HCT116 (cell line): Measurements from ENCODE around the gene BMF. TPM values are rescaled to one million over a fixed set of nuclear protein-coding genes. Genes with fewer than 3 reads are reported as not detected.

Source experiments
- ATAC-seq: fragments of 200-7000 bp; cut with Tn5 transposase; 2 replicates; pipeline ENCODE4 v1.9.1; 2020; ENCODE audit warnings: mild to moderate bottlenecking, moderate library complexity
- BruUV-seq: library from RNA; stranded (reverse); fragments of 400-500 nt; replicated peaks from 2 replicates; lab custom pipeline; 2021; lab: Mats Ljungman, UMichigan
- CTCF ChIA-PET: fragments of 300-600 bp; sonication (Branson Sonifier 250); formaldehyde crosslinking; loops from one replicate; lab custom pipeline; 2021; ENCODE audit warnings: antibody characterized with exemption; lab: Charles Lee
- POLR2A ChIA-PET: fragments of 300-600, 350-600 bp; sonication (Branson Sonifier 250); formaldehyde crosslinking; loops from one replicate; lab custom pipeline; 2021; ENCODE audit warnings: antibody characterized with exemption; lab: Charles Lee
- RAD21 ChIA-PET, 2 experiments: fragments of 300-600 bp; sonication (Branson Sonifier 250); formaldehyde crosslinking; loops; one replicate each; lab custom pipeline; 2023; ENCODE audit warnings: low total read pairs in 2 of 2; ENCODE audit not compliant: uncharacterized antibody in 2 of 2, unreplicated experiment in 2 of 2, low non-redundant PET in 1 of 2; lab: Charles Lee
- DNase-seq: peaks from one replicate; pipeline ENCODE4 v3.0.0-alpha.2; 2010; ENCODE audit warnings: low read depth, low spot score
- H2AFZ ChIP-seq: fragments of 200-600 bp; shearing (Covaris generic), sonication (generic); 2 replicates; pipeline ENCODE4 v1.6.1; 2017; ENCODE audit warnings: low read depth, mixed run types, mixed read lengths, antibody characterized with exemption, low read length; ENCODE audit not compliant: poor library complexity, severe bottlenecking
- H3K27ac ChIP-seq: 2 replicates; pipeline ENCODE4 v1.5.1; 2012; ENCODE audit warnings: low read depth, low read length
- H3K27me3 ChIP-seq: fragments of 200-600 bp; sonication (generic); 2 replicates; pipeline ENCODE4 v1.6.1; 2016; ENCODE audit warnings: mixed run types, low read length, mixed read lengths; ENCODE audit not compliant: insufficient read depth
- H3K36me3 ChIP-seq, 2 experiments: fragments of 200-500 bp in 1 of 2; fragments of 200-600 bp in 1 of 2; sonication (Bioruptor generic) in 1 of 2; sonication (generic) in 1 of 2; 2 replicates each; pipeline versions ENCODE4 v1.5.1 to v1.6.1; 2014 to 2016; ENCODE audit warnings: low read length in 2 of 2, inconsistent platforms in 1 of 2, mixed read lengths in 1 of 2, mixed run types in 1 of 2; ENCODE audit not compliant: insufficient read depth in 2 of 2, control insufficient read depth in 1 of 2
- H3K4me1 ChIP-seq, 2 experiments: fragments of 200-600 bp in 1 of 2; sonication (generic) in 1 of 2; 2 replicates each; pipeline versions ENCODE4 v1.5.1 to v1.6.1; 2012 to 2017; ENCODE audit warnings: low read length in 2 of 2, inconsistent platforms in 1 of 2, mild to moderate bottlenecking in 1 of 2, mixed read lengths in 1 of 2, mixed run types in 1 of 2, moderate library complexity in 1 of 2; ENCODE audit not compliant: insufficient read depth in 2 of 2, control insufficient read depth in 1 of 2
- H3K4me2 ChIP-seq: fragments of 200-600 bp; sonication (generic); 2 replicates; pipeline ENCODE4 v1.6.1; 2017; ENCODE audit warnings: mixed run types, low read length, mixed read lengths
- H3K4me3 ChIP-seq, 2 experiments: fragments of 200-600 bp in 1 of 2; sonication (generic) in 1 of 2; replicated peaks in 1 of 2; 2 replicates each; pipeline ENCODE4 v1.5.1; 2011 to 2016; ENCODE audit warnings: low read length in 2 of 2, control low read depth in 1 of 2, low read depth in 1 of 2, mild to moderate bottlenecking in 1 of 2, mixed read lengths in 1 of 2, mixed run types in 1 of 2
- H3K79me2 ChIP-seq: fragments of 200-600 bp; sonication (generic); 2 replicates; pipeline ENCODE4 v1.6.1; 2017; ENCODE audit warnings: mild to moderate bottlenecking, mixed run types, low read length, moderate library complexity, mixed read lengths; ENCODE audit not compliant: insufficient read depth
- H3K9ac ChIP-seq: fragments of 200-600 bp; sonication (generic); 2 replicates; pipeline ENCODE4 v1.6.1; 2016; ENCODE audit warnings: low read length, mixed read lengths
- H3K9me2 ChIP-seq: fragments of 200-600 bp; sonication (generic), shearing (Covaris generic); 2 replicates; pipeline ENCODE4 v1.6.1; 2017; ENCODE audit warnings: mixed run types, mild to moderate bottlenecking, moderate library complexity; ENCODE audit not compliant: insufficient read depth
- H3K9me3 ChIP-seq, 2 experiments: fragments of 200-500 bp in 1 of 2; fragments of 200-600 bp in 1 of 2; sonication (Bioruptor generic) in 1 of 2; sonication (generic) in 1 of 2; 2 replicates each; pipeline ENCODE4 v1.6.1; 2014 to 2017; ENCODE audit warnings: low read length in 2 of 2, mixed read lengths in 2 of 2, inconsistent platforms in 1 of 2, low read depth in 1 of 2, mild to moderate bottlenecking in 1 of 2, mixed run types in 1 of 2, moderate library complexity in 1 of 2; ENCODE audit not compliant: control insufficient read depth in 1 of 2, insufficient read depth in 1 of 2
- H4K20me1 ChIP-seq: fragments of 200-600 bp; sonication (generic), shearing (Covaris generic); 2 replicates; pipeline ENCODE4 v1.6.1; 2017; ENCODE audit warnings: mixed run types, mild to moderate bottlenecking, moderate library complexity; ENCODE audit not compliant: insufficient read depth
- EGR1 ChIP-seq: IDR thresholded peaks from 2 replicates; pipeline ENCODE4 v1.6.1; 2012; ENCODE audit warnings: low read depth
- ELF1 ChIP-seq: IDR thresholded peaks from 2 replicates; pipeline ENCODE4 v1.6.1; 2012; ENCODE audit warnings: low read depth, borderline replicate concordance
- EZH2phosphoT487 ChIP-seq: fragments of 200-600 bp; IDR thresholded peaks from 2 replicates; pipeline ENCODE4 v1.6.1; 2018; ENCODE audit warnings: antibody characterized with exemption, borderline replicate concordance
- FOSL1 ChIP-seq: IDR thresholded peaks from 2 replicates; pipeline ENCODE4 v1.6.1; 2012; ENCODE audit warnings: low read depth
- JUND ChIP-seq: IDR thresholded peaks from 2 replicates; pipeline ENCODE4 v1.6.1; 2012
- POLR2A ChIP-seq: IDR thresholded peaks from 2 replicates; pipeline ENCODE4 v1.7.0; 2011; ENCODE audit warnings: borderline replicate concordance; ENCODE audit not compliant: insufficient read depth, insufficient read length; ENCODE audit errors: extremely low read depth
- SRF ChIP-seq: IDR thresholded peaks from 2 replicates; pipeline ENCODE4 v1.6.1; 2012; ENCODE audit warnings: low read depth
- intact Hi-C: fragments of 100-400 bp; cut with micrococcal nuclease; formaldehyde crosslinking; loops from 2 replicates; pipeline ENCODE4 v1.10.0; 2022
- total RNA-seq: library from RNA; stranded (reverse); gene quantifications from one replicate; pipeline ENCODE4 v1.2.1, GENCODE V29; 2021; ENCODE audit not compliant: unreplicated experiment
- TF ChIP-seq, protein P1 (sequence below), 3 experiments: fragments of 200-600 bp in 1 of 3; sonication (generic) in 1 of 3; IDR thresholded peaks in 2 of 3; conservative IDR thresholded peaks in 1 of 3; 2 replicates each; pipeline ENCODE4 v1.5.1; 2012 to 2017; ENCODE audit warnings: low read depth in 2 of 3, low read length in 2 of 3, antibody characterized with exemption in 1 of 3, borderline replicate concordance in 1 of 3, control low read depth in 1 of 3, mild to moderate bottlenecking in 1 of 3, mixed read lengths in 1 of 3, mixed run types in 1 of 3, moderate library complexity in 1 of 3; ENCODE audit not compliant: insufficient read depth in 1 of 3
- TF ChIP-seq, protein P2 (sequence below): IDR thresholded peaks from 2 replicates; pipeline ENCODE4 v1.6.1; 2012; ENCODE audit warnings: low read depth
- TF ChIP-seq, protein P3 (sequence below): IDR thresholded peaks from 2 replicates; pipeline ENCODE4 v1.6.1; 2012
- TF ChIP-seq, protein P4 (sequence below): IDR thresholded peaks from 2 replicates; pipeline ENCODE4 v1.6.1; 2011; ENCODE audit warnings: mild to moderate bottlenecking, low read length, moderate library complexity; ENCODE audit not compliant: insufficient replicate concordance; ENCODE audit errors: extremely low read depth

BMF gene
- total RNA-seq, 1 experiment from 2014 or later = 1.0 TPM

DNA sequence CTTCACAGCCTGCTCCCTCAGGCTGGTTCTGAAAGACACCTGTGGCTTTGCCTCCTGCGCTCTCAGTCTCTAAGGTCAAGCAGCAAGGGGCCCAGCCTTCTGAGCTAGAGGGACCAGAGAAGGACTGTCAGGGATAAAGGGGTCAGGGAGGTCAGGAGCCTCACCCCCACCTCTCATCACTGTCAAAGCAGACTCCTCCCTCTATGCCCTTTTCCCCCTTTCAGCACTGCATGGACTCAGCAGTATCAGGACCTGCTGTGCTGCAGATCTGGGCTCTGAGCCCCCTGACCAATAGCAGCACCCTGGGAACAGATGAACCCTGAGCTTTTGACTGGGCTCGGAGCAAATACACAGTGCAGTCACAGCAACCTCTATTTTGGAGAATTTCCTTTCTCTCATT lies 3.2 kb upstream of the BMF start (continued):
- TF ChIP-seq, protein P1, sequence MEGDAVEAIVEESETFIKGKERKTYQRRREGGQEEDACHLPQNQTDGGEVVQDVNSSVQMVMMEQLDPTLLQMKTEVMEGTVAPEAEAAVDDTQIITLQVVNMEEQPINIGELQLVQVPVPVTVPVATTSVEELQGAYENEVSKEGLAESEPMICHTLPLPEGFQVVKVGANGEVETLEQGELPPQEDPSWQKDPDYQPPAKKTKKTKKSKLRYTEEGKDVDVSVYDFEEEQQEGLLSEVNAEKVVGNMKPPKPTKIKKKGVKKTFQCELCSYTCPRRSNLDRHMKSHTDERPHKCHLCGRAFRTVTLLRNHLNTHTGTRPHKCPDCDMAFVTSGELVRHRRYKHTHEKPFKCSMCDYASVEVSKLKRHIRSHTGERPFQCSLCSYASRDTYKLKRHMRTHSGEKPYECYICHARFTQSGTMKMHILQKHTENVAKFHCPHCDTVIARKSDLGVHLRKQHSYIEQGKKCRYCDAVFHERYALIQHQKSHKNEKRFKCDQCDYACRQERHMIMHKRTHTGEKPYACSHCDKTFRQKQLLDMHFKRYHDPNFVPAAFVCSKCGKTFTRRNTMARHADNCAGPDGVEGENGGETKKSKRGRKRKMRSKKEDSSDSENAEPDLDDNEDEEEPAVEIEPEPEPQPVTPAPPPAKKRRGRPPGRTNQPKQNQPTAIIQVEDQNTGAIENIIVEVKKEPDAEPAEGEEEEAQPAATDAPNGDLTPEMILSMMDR (IDR thresholded peaks at IDR 0.05 in 2 of 3, conservative IDR thresholded peaks at IDR 0.05 in 1 of 3; ENCODE audit: borderline replicate concordance in 1 of 3, insufficient read depth in 1 of 3, low read depth in 2 of 3, low read length in 2 of 3) = no peak
- TF ChIP-seq POLR2A = no peak
- TF ChIP-seq FOSL1 = no peak
- no peak for TF ChIP-seq ELF1

DNA sequence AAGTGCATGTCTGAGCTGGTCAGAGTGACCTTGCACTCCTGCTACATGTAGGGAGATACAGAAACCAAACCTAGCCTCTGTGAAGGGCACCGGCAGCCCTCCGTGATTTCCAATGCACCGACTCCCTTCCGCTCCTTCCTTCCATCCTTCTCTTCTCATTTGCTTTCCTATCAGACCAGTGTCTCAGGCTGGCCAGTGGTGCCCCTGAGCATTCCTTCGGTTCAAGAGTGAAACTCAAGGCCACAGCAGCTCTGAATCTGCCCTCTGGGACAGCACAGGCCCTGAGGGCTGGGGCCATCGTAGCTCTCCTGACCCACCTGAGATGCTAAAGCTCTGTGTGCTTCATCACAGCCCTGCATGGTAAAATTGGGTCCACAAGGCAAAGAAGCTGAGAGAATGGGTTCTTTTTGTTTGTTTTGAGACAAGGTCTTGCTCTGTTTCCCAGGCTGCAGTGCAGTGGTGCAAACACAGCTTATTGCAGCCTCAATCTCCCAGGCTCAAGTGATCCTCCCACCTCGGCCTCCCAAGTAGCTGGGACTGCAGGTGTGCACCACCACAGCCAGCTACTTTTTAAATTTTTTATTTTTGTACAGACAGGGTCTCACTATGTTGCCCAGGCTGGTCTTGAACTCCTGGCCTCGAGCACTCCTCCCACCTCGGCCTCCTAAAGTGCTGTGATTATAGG lies 2.3 kb upstream of the BMF start:
- no peak overlapping the region for H3K4me3 ChIP-seq
- ChIA-PET CTCF (no interaction called here), POLR2A (no interaction called here), RAD21 (no interaction called here)
- H3K4me1 ChIP-seq = peaks cover 27 to 34% of the 10 kb centered on the region in 2 experiments
- no peak for DNase-seq
- TF ChIP-seq, protein P2, sequence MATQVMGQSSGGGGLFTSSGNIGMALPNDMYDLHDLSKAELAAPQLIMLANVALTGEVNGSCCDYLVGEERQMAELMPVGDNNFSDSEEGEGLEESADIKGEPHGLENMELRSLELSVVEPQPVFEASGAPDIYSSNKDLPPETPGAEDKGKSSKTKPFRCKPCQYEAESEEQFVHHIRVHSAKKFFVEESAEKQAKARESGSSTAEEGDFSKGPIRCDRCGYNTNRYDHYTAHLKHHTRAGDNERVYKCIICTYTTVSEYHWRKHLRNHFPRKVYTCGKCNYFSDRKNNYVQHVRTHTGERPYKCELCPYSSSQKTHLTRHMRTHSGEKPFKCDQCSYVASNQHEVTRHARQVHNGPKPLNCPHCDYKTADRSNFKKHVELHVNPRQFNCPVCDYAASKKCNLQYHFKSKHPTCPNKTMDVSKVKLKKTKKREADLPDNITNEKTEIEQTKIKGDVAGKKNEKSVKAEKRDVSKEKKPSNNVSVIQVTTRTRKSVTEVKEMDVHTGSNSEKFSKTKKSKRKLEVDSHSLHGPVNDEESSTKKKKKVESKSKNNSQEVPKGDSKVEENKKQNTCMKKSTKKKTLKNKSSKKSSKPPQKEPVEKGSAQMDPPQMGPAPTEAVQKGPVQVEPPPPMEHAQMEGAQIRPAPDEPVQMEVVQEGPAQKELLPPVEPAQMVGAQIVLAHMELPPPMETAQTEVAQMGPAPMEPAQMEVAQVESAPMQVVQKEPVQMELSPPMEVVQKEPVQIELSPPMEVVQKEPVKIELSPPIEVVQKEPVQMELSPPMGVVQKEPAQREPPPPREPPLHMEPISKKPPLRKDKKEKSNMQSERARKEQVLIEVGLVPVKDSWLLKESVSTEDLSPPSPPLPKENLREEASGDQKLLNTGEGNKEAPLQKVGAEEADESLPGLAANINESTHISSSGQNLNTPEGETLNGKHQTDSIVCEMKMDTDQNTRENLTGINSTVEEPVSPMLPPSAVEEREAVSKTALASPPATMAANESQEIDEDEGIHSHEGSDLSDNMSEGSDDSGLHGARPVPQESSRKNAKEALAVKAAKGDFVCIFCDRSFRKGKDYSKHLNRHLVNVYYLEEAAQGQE = no peak
- no peak for TF ChIP-seq EGR1
- TF ChIP-seq, protein P3, sequence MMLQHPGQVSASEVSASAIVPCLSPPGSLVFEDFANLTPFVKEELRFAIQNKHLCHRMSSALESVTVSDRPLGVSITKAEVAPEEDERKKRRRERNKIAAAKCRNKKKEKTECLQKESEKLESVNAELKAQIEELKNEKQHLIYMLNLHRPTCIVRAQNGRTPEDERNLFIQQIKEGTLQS = no peak
- TF ChIP-seq FOSL1 = no peak
- no peak for TF ChIP-seq JUND
- TF ChIP-seq, protein P1 (IDR thresholded peaks at IDR 0.05 in 2 of 3, conservative IDR thresholded peaks at IDR 0.05 in 1 of 3; ENCODE audit: borderline replicate concordance in 1 of 3, insufficient read depth in 1 of 3, low read depth in 2 of 3, low read length in 2 of 3) = no peak
- no peak for TF ChIP-seq SRF
- TF ChIP-seq EZH2phosphoT487 = no peak
- TF ChIP-seq, protein P4, sequence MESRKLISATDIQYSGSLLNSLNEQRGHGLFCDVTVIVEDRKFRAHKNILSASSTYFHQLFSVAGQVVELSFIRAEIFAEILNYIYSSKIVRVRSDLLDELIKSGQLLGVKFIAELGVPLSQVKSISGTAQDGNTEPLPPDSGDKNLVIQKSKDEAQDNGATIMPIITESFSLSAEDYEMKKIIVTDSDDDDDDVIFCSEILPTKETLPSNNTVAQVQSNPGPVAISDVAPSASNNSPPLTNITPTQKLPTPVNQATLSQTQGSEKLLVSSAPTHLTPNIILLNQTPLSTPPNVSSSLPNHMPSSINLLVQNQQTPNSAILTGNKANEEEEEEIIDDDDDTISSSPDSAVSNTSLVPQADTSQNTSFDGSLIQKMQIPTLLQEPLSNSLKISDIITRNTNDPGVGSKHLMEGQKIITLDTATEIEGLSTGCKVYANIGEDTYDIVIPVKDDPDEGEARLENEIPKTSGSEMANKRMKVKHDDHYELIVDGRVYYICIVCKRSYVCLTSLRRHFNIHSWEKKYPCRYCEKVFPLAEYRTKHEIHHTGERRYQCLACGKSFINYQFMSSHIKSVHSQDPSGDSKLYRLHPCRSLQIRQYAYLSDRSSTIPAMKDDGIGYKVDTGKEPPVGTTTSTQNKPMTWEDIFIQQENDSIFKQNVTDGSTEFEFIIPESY = no peak
- no peak for TF ChIP-seq ELF1
- no peaks in the 10 kb centered on the region for H3K27me3 ChIP-seq
- no peaks in the 10 kb centered on the region for H3K9me2 ChIP-seq
- H4K20me1 ChIP-seq = no peaks in the 10 kb centered on the region
- no TSS peak for BruUV-seq
- H3K79me2 ChIP-seq = no peaks in the 10 kb centered on the region
- H2AFZ ChIP-seq = no peak overlapping the region
- no peaks in the 10 kb centered on the region for H3K36me3 ChIP-seq
- intact Hi-C loops = no loop called here
- no peak overlapping the region for H3K27ac ChIP-seq
- no peak for ATAC-seq
- no peak overlapping the region for H3K4me2 ChIP-seq
- no peaks in the 10 kb centered on the region for H3K9me3 ChIP-seq
- no peak overlapping the region for H3K9ac ChIP-seq
